T-helper 1 cell treated with Interleukin-12 subunit alpha and Interleukin-12 subunit beta and Interleukin-4 antibody, amounts not matched to agents 30 ng/mL and 1 ng/mL, for 36 hours (primary cell): Measurements from ENCODE around the gene UFSP2. TPM values are rescaled to one million over a fixed set of nuclear protein-coding genes. Genes with fewer than 3 reads are reported as not detected.

ENCODE experiments used
- intact Hi-C: fragments of 100-400 bp; cut with micrococcal nuclease; formaldehyde crosslinking; loops from one replicate; pipeline ENCODE4 v1.15.1; 2024
- total RNA-seq: library from RNA; stranded (reverse); gene quantifications from 2 replicates; pipeline ENCODE4 v1.2.3, GENCODE V29; 2022

The UFSP2 gene
- total RNA-seq, 1 donor from 2014 or later, result 16.8 TPM

DNA sequence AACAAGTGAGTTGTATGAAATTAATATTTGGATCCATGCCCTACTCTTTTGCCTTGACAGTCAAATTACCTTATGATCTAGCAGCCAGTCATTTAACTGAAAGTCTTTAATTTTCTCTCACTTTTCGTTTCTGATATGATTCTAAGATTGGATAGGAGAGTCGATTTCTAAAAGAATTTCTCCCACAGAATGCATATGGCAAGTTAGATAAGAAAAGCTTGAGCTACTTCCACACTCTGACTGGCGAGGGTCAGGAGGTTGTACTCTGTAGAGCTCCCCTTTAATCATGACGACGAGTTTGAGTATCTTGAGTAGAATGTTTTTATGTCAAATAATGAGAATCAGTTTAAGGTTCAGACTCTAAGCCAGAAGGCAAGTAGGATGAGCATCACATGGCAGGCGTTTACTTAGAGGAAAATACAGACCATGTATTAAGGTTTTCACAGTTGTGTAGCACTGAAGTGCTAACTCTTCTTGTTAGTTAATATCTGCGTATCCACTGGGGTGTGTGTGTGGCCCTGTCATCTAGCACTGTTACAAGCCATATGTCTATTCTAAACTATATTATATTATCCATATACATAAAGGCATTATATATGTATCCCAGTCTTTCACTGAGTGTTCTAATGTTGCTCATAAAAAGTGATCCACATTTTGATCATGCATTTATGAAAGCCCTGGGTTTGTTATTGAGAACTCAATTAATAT is 67.9 kb downstream of the UFSP2 start:
- intact Hi-C loops, result no loop called here

DNA sequence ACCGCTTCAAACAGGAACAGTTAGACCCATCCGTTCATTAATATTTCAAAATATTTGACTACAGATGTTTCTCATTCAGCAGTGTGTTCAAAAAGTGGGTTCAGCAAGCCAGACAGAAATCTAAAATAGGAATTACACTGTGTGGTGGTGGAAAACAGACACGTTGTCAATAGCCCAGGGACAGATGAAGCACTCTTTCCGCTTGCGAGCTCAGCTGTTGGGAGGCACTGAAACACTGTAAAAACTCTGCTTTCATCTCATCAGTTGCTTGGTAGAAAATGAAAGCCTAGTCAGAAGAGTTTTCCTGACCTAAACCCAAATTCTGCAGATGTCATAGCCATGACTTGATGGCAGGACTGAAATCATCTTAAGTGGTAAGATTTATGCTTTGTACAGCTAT is 68.6 kb downstream of the UFSP2 start:
- intact Hi-C loops, result no loop called here

DNA sequence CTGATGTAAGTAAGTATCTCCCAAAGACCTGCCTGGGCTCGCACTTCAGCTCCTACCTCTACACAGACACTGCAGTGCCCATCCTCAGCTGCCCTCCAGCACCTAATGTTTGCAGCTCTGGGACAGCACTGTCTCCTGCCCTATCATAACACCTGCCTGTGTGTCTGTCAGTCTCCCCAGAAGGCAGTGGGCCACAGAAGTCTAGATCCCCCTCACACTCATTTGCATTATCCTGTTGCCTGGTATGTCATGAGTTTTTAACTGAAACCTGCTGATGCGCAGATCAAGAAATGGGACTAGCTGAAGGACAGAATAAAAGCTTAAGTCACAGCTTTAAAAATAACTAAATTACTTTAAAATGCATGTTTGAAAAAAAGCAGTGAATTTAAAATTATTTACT is 73.0 kb downstream of the UFSP2 start:
- intact Hi-C loops, result no loop called here

GRCh38 chr4:185352202-185352601 is 73.6 kb downstream of the UFSP2 start:
- intact Hi-C loops, result no loop called here

DNA sequence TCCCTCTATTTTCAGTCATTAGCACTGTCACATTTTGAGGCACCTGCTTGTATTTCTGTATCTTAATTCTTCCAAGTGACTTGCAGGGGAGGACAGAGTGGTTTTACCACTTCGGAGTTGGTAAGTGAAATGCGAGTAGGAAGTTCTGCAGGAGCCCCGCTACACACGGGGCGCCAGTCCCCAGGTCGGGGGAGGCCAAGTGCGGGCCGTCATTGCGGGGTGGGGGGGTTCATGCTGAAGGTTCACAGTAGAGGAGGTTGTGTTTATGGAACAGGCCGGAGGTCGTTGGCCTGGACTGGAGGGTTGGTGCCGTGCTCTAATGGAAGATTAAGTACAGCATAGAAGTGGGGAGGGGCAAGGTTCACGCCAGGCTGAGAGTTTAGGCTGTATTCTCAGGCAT is 74.1 kb downstream of the UFSP2 start:
- intact Hi-C loops, result no loop called here

Other genes starting within 250 kb of the UFSP2 start
- 30.2 and 31.3 TPM in 2 replicates for gene CFAP97, start 222.0 kb downstream of the UFSP2 start, total RNA-seq
- 19.7 and 20.4 TPM in 2 replicates for gene SNX25, start 216.4 kb downstream of the UFSP2 start, total RNA-seq
- gene LRP2BP, start 30.0 kb downstream of the UFSP2 start, total RNA-seq, result 0.39 and 0.59 TPM in 2 replicates
- 9.4 and 10.1 TPM in 2 replicates for gene ANKRD37, start 29.1 kb downstream of the UFSP2 start, total RNA-seq
- not detected in 2 replicates for gene CCDC110, start 45.8 kb upstream of the UFSP2 start, total RNA-seq
- gene PDLIM3, start 109.5 kb upstream of the UFSP2 start, total RNA-seq, result not detected in 2 replicates